Stimulated activated naive CD4-positive, alpha-beta T cell treated with Interleukin-2 at 50 U/mL for 16 hours (primary cell): ENCODE results near the gene MBTPS1.

ENCODE experiments used
- DNase-seq: peaks from one replicate; lab custom pipeline; 2025; lab: John Stamatoyannopoulos, UW

Gene MBTPS1

DNA sequence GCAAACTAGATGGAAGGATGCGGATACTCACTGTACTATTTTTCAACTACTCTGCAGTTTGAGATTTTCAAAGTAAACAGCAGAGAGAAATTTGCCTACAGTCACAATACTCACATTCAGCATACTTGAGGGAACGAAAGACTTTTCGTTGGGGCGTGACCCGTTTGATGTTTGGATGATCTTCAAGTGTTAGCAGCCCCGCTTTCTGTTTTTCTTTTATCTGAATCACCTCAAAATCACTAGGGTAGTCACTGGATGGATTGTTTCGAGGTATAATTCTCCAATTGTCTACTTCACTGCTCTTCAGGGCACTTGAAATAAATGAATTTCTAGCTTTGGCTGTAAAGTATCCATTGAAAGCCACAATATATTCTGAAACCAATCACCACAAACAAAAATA is 17.8 kb downstream of the MBTPS1 start:
- DNase-seq = no peak

DNA sequence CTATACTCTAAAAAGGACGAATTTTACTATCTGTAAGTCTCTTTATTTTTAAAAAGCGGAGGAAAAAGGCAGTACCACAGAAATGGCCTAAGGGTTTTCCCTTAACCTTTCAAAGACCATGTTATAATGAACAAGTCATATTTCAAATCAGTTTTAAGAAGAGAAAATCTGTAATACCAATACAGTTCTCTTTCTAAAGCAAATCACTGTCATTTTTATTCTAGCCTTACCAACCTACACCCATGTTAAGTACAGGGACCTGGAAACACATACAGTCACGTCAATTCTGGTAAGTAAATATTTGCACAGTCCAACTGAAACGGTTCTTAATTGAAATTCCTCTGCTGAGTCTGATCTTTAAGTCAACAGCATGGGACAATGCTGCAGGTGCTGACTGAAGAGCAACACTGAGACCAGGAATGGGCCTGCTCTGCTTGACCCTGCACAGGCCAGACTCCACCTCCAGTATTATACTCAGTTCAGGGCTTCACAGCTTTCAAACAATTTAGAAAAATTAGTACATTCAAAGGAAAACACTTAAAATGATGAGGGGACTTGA is 20.2 kb downstream of the MBTPS1 start:
- DNase-seq = no peak

DNA sequence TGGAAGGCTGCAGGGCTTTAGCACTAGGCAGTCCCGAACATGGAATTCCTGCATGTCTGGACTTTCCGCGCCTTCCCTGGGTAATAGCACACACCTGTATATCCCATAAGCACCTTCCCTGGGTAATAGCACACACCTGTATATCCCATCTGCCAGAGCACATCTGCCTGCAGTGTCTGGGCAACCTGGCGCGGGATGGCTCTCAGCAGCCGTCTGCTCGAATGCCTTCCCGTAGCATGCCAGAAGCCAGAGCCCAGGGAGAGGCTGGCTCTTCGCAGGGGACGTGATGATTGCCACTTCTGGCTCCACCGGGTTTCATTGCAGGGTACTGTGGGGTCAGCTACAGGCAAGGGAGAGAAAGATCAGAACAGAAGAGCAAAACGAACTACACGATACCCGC is 21.3 kb downstream of the MBTPS1 start:
- no peak for DNase-seq

DNA sequence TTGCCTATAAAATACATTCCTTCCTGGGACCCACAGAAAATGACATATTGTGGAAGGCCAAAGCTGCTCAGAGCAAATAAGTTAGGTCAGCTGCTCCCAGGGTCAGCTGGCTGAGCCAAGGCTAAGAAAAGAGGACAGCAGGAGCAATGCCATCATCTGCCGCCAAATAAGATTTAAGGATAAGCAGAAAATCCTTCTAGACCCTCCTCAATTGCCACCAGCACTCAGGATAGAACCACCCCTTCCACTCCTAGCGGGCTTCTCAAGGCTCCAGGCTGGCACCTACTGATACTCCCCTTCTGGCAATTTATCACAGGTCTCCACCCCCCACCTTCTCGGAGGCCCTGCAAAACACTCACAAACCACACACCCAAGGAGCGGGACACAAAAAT is 22.9 kb downstream of the MBTPS1 start:
- DNase-seq = no peak

DNA sequence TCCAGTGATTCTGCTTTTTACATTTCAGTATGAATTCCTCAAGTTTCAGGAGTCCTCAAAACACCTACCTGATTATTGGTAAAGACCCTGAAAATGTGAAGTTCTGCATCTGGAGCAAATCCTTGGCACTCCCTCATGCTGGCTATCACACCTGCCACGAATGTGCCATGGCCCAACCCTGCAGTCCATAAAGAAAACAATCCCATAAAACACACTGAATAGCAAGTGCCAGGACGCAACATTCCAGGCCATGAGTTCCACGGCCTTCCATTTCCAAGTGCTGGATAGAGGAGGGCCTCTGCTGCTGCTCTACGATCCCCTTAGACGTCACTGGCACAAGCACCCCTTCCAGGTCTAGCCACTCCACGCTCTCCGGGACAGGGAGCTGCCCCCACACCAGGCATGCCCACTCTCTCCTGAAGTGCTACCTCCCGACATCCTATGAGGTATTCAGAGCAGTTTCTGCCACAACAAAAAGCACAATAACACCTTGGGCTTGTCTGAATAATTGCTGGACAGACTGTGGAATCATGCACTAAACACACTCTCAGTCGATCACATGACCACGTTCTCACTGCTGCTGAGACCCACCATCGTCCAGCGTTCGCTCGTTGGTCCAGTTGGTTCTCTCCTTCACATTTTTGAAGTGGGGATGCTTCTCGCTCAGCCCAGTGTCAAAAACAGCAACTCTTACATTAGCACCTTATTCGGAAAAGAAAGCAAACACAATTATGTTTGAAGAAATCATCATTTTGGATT is 23.4 kb downstream of the MBTPS1 start:
- DNase-seq = no peak

DNA sequence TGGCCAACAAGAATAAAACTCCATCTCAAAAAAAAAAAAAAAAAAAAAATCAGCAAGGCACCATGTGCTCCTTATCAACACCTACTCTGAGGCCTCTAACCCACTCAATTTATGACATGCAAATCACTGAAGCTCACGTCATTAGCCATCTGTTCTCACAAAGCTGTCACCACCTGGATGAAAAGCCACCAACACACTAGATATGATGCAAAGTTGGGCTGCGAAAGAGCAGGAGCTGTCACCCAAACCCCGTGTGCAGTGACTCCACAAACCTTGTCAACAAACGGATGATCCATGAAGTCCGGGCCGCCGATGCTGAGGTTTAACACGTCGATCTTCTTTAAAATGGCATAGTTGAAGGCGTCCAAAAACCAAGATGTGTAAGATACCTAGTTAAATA is 25.3 kb downstream of the MBTPS1 start:
- no peak for DNase-seq

DNA sequence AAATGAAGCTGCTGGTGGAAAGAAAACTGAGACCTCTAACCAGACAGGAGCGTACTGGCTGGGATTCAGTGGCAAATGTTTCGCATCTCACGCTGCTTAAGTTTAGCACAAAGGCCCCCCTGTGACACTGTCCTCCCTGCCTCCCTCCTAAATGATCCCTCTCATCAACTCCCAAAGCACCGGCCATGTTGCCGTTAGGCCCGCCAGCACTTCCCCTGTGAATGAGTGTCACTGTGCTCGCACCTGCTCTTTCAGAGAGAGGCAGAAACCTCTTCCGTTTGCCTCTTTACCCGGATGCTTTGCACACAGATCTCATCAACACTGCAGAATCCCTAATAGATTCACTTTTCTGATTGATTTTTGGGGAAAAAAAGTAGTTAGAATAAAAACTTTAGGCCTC is 26.5 kb downstream of the MBTPS1 start:
- no peak for DNase-seq

DNA sequence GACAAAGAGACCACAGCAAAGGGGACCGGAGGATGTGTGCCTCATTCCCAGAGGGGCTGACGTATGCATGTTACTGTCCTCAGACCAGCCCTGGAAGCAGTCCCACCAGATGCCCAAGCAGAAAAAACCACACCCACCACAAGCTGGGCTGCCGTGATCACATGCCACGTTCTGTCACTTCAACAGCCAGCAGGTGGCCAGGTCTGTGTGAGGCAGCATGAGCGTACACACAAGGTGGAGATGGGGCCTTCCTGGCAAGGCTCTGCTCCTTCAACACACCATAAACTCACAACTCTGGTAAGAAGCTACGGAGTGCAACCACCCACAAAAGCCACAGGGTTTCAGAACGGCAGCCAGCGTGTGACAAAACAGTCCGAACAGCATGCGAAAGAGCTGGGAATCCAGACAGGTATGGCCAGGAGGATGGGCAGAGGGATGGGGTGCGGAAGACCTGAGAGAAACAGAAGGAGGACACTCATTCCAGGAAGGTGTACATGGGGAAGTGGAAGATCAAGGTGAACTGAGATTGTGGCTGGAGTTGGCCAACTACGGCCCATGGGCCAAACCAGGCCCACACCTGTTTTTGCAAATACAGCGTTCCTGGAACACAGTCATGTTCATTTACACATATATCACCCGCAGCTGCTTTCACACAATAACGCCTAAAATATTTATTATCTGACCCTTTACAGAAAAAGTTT is 27.9 kb downstream of the MBTPS1 start:
- peak; percentile 41 for DNase-seq

DNA sequence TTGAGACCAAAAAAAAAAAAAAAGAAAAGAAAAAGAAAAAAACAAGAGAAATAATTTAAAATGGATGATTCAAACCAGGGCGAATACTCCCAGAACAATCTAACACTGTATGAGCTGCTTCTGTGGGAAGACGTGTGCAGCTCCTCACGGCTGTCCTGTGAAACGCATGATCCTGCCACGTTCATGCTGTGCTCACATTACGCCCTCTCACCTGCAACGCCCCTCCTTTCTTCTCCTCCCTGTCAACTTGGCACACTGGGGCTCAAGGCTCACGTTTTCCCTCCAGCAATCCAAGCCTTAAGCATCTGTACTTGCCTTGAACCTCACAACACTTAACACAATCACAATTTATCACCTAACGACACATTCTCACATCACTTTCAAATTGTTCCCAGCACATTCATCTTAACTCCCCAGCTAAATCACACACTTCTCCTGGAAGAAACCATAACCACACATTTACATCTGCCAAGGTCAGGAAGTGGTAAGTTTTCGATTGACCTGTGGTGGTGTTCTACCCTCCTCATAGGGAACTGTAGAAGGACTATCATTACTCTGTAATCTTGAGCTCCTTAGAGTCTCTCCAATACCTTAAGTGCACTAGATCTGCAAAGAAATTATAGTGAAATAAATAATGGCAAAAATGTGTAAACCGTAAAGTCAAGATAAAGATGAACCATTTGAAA is 29.1 kb downstream of the MBTPS1 start:
- no peak for DNase-seq

DNA sequence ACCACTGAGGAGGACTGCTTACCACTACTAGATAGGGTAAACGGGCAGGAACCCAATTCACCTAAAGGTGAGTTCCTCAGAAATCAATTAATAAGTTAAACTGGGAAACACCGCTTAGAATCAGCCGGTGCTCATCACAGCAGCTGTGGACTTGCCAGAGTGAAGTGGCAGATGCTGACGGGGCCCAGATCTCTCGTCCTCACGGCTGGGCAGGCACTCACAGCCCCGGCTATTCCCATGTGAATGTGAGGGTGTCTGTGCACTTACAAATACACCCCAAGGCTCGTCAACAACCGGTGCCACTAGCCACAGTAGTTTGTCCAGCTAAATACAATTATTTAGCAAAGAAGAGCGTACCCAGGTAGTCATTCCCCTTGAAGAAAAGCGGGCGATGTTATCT is 29.7 kb downstream of the MBTPS1 start:
- no peak for DNase-seq

DNA sequence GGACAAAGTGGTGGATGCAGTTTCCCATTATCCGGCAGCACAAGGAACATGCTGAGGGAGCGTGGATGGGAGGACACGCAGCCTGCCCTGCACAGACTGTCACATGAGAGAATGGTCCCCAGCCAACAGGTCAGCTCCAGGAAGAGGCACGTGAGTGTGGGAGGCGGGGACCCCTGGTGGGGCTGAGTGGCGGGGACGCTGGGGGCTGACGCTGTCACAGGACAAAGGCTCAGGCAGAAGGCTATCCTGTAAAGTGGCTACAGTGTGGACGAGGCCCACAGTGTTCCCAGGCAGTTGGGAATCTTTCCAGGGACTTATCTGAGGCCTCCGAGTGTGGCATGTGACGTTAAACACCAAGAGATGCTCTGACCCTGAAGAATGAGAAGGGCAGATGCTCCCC is 30.4 kb downstream of the MBTPS1 start:
- DNase-seq = no peak

DNA sequence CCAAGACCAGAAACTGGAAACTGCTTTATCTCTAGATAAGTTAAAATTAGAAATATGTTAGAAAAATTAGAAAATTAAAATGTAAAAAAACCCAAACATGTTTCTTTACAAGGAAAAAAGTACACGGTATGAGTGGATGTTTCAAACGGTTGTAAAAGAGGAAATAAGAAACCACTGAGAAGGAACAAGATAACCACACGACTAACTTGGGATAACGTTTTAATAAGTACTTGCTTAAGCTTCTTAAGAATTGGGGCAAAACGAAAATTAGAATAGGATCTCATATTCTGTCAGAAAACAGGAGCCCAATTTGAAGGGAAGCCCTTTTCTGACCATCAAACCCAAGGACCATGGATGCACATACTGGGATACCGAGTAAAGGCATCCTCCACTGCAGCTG is 31.0 kb downstream of the MBTPS1 start:
- DNase-seq = no peak

DNA sequence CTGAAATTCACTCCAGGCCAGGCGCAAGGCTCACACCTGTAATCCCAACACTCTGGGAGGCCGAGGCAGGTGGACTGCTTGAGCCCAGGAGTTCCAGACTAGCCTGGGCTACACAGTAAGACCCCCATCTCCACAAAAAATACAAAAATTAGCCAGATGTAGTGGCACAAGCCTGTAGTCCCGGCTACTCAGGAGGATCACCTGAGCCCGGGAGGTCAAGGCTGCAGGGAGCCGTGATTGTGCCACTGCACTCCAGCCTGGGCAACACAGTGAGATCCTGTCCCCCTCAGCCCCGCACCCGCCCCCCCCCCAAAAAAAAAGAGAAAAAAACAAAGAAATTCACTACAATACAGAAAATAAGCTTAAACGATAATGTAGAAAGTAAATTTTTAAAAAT is 31.5 kb downstream of the MBTPS1 start:
- DNase-seq = no peak

DNA sequence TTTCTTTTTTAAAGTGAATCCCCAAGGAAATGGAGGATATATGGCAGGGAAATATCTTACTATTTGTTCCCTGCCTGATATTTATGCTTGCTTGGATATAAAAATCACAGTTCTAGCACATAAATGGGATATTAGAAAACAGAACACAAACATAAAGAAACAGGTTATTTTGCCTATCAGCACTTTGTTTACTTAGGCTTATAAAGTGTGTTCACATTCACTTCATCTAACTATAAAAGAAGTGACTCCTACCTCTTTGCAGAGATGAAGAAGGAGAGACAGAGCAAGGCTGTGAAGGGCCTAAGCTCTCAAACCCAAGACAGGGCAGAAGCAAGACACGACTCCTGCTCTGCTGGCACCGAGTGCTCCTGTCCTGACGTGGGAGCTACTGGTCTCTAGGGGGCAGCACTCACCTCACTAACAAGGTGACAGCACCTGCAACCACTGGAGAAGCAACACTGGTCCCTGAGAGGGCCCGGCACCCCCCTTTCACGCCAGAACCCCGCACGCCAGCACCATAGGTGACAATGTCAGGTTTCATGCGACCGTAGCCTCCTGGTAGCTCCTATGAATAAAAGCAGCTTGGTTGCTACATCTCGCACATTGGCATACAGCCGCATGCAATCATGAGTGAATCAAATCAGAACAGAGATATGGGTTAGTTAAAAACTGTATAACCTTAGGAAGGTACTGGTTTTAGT is 32.0 kb downstream of the MBTPS1 start:
- DNase-seq = peak; percentile 57

DNA sequence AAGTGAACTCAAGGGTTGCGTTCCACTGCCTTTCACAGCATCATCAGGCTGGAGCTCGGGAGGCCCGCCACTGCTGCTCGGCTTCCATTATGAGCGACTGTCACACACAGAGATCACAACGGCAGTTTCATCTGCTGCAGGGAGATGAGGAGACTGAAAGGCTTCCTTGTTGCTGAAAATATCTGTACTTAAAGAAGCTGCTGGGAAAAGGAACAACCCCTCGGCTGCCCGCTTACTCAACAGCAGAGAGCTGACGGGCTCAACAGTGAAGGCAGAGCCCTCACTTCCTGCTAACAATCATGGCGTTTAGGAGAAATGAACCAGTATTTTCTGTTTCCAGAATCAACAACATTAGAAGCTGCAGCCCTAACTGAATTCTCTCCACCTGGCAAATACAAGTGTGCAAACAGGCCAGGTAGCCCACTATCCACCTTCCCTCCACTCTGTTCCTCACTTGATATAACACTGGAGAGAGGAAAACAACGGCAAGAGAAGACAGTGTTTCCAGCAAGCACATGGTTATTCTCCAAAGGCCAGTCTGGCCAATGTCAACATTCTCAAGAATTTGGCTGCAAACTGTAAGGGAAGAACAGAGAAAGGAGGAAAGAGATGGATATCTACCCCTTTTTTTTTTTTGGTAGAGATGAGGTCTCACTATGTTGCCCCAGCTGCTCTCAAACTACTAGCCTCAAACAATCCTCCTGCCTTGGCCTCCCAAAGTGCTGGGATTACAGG is 33.7 kb downstream of the MBTPS1 start:
- DNase-seq = no peak

DNA sequence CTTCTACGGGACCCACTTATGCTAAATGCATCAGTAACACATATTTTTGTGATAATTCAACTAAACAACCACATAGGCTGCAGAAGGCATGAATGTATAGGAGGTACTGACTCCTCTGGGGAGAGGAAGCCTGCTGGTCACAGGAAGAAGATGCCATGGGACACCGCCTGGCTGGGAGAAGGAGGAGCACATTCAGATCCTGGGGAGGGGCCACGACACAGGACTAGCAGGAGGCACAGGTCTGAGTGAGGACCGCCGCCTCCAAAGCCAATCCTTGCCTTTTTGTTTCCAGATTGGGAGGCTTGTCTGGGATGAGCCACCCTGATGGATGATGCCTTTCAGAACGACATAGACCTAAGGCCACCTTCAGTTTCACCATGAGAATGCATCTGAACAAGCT is 34.6 kb downstream of the MBTPS1 start:
- DNase-seq = no peak

DNA sequence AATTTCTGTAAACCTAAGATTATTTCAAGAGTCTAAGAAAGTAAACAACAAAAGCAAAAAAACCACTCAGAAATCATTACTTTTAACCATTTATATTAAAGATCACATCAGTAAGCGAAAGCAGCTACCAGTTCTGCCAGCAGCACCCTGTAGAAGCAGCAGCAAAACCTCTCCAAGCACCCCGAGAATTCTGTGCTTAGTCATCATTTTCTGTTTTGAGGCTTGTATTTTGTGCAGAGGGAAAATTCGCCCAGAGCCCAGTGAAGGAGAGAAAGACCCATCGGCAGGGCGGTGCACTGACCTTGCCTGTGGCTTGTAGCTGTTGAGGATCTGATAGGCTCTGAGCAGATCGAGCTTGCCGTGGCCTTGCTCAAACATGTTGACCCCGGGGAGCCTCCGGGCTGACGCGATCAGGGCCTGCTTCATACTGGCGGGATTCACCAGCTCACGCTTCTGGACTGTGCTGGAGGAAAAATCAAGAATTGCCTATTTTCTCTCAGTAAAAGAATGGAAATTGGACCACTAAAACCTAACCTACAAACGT is 35.2 kb downstream of the MBTPS1 start:
- no peak for DNase-seq

DNA sequence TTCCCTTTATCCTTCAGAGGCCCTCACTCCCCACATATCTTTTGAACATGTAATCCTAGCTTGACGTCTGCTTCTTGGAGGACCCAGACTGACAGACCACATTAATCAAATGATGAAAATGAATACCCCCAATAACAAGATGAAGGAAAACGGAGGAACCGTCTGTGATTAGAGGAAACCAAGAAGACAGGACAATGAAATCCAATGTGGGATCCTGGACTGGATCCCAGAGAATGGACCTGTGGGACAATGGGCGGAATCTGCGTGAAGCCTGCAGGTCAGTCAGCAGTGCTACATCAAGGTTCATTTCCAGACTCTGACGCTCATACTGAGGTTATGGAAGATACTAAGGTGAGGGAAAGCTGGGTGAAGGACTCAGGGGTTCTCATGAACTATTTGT is 35.9 kb downstream of the MBTPS1 start:
- no peak for DNase-seq

DNA sequence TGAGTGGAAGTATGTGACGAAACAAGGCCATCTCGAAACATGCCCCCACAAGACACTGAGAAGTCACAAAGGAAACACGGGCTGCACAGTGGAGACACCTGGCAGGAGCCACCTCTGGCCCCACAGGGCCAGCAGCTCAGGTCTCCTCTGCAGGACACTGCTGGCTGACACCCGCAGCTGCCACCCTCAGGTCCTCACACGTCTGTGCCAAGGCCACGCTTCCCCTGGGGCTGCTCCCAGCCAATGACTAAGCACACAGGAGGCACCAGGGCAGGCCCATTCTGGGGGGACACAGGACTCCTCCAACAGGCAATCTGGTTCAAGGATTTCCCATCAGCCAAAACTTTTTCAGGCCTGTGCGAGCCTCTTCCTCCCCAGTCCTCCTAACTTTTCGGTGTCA is 36.4 kb downstream of the MBTPS1 start:
- DNase-seq = no peak

DNA sequence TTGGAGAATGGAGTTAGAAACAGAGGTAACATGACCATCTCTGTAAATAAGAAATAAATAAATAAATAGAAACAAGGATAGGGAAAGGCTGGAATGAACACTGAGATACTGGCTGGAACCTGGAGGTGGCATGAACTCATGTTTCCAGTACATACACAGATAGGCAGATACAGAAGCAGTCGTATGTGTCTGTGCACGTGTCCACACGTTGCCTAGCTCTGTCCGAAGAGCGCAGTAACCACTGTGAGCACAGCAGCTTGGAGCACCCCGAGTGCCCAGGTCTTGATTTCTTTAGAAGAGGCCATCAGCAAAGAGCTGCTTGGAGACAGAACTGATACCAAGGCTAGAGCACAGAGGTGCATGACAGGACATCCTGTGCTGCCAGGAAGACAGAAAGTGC is 37.1 kb downstream of the MBTPS1 start:
- DNase-seq = no peak

DNA sequence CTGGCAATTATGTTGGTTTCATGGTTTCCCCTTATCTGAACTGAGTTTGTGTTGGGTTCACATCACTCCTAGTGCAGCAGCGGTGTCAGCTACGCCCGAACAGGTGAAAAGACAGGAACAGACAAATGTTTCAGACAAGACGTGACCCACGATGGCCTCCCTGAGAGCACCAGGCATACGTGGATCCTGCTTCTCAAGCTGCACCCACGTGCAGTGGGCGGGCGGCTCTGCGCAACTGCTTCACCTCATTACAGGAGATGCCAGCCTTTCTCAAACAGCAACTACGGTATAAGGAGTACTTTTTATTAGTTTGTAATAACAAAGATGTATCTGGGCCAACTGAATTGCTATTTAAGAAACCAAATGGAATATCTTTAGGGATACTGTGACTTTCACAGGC is 41.4 kb downstream of the MBTPS1 start:
- no peak for DNase-seq
